Activated CD8-positive, alpha-beta memory T cell treated with anti-CD3 and anti-CD28 coated beads, Interleukin-2, amount 50 U/mL, for 24 hours (primary cell): Measurements from ENCODE around the gene GALNT5.
"Not testable (repeated sequence)": the region's sequence is repeated elsewhere in the genome, so short reads cannot be mapped to it uniquely, and the experiment has no call there.

Experiments used
- DNase-seq: peaks from one replicate; pipeline ENCODE4 v3.0.0-alpha.2; 2020; ENCODE audit errors: extremely low read depth

The GALNT5 gene

DNA sequence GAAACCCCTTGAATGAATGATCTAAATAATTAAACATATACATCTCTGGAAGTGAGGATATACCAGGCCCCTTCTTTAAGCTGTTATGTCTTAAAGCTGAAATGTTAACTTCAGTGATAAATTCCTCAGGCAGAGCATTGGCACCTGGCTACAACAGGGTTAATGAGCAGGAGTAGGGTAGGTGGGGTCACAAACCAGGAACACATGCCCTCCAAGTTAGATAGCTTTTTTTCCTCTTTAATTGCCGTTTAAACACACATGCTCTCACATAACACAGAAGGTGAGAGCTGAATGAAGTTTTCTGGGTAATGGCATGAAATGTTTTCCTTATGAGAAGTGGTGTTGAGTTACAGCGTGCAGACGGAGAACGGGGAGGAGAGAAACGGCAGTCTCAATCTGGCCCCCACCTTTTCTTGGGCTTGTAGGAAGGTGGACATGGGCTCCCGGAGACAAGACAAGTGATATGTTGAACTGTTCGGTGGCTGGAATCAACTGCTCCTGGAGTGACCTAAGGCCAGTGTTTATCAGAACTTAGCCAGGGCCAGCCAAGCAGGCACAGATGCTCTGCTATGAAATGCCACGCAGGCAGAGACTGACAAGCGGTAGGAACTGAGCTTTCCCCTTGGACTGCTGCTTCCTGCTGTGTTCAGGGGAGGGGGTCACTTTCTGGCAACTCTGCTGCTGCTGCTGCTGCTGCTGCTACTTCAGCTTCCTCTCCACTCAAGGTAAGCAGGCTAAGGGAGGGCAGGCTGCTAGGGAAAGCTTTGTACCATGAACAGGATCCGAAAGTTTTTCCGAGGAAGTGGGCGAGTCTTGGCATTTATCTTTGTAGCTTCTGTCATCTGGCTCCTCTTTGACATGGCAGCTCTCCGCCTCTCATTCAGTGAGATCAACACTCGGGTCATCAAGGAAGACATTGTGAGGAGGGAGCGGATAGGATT is at the start of gene GALNT5:
Gene GALNT5 (plus strand): TSS at position 394 of the 941 bp plus-strand sequence. CDS start 378 bp downstream, at position 772.
- DNase-seq, result no peak

- DNase-seq, result no peak
Observed at GRCh38 chr2:157216286-157216965, 41.1 kb upstream of the GALNT5 start.

- DNase-seq, result no peak
Observed at GRCh38 chr2:157217409-157217808, 40.1 kb upstream of the GALNT5 start.

DNA sequence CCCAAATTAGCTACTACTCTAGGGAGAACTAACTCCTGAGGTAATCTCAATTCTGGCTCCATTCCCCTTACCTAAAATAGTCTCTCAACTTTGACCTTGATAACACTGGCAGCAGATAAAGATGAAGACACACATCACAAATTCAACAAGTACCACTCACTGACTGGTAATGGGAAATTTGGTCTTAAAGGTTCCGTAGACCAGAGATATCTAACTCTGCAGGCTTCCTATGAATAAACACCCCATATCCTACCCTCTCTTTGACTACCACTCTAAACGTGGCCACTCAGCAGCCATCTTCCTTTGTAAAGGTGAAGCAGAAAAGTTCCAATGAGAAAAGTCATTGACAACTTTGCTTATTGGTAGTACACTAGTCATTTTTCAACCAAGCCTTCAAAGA is 38.6 kb upstream of the GALNT5 start:
- no peak for DNase-seq

GRCh38 chr2:157220502-157220901 is 37.0 kb upstream of the GALNT5 start:
- DNase-seq, result no peak

DNA sequence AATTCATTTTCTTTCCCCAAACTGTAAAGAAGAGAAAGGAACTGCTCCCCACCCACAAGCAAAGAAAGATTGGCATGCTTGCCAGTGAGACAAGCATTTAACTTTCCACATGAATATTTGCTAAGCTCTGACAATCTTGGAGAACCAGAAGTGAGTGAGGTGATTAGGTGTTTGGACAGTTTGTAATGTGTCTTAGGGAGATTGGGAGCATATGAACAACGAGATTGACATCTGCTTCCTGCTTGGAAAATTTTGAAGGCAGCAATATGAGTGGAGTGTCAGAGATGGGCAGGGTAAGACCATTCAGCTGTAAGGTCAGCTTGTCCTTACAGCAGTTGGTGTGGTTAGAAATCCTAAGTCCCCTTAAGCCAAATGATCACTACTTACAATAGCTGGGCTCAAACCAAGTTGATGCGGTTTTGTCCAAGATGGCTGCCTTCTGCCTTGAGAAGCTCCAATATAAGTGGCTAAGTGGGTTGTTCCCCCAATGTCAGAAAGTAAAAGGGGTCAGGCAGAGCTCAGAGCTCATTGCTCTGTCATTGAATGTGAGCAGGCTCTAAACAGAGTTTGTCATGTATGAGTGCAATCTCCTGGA is 36.0 kb upstream of the GALNT5 start:
- DNase-seq, result no peak

DNA sequence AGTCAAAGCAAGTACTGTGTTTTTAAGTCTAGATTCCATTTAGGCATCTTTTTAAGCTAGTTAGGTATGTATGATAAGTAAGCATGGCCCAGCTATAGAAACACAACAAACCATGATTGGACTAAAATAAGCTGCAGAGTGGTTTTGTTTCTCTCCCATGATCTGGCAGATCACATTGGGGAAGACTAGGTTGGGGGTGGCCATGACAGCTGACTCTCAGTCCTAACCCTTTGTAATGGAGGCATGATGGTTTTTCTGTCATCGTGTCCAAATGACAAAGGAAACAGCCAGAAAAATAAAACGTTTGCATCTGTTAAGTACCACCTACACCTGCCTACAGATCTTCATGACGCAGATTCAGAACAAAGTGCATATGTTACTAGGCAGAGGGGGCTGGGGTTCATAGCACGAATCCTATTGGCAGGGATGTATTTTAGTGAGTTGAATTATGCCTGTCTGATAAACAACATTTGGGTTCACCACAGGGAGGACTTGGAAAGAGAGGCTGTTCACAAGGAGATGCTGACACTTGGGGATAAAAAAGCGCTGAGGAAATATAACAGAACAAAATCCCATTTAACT is 33.8 kb upstream of the GALNT5 start:
- no peak for DNase-seq

DNA sequence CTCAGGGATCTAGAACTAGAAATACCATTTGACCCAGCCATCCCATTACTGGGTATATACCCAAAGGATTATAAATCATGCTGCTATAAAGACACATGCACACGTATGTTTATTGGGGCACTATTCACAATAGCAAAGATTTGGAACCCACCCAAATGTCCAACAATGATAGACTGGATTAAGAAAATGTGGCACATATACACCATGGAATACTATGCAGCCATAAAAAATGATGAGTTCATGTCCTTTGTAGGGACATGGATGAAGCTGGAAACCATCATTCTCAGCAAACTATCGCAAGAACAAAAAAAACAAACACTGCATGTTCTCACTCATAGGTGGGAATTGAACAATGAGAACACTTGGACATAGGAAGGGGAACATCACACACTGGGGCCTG is 33.1 kb upstream of the GALNT5 start:
- not testable (repeated sequence) for DNase-seq

DNA sequence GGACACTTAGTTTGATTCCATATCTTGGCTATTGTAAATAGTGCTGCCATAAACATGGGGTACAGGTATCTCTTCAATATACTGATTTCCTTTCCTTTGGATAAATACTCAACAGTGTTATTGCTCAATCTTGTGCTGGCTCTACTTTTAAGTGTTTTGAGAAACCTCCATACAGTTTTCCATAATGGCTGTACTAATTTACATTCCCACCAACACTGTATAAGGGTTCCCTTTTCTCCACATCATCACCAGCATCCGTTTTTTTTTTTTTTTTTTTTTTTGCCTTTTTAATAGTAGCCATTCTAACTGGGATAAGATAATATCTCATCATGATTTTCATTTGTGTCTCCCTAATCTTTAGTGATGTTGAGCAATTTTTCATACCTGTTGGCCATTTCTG is 29.9 kb upstream of the GALNT5 start:
- no peak for DNase-seq

- DNase-seq, result no peak
Observed at GRCh38 chr2:157228946-157229345, 28.6 kb upstream of the GALNT5 start.

- no peak for DNase-seq
Observed at GRCh38 chr2:157229572-157229971, 27.9 kb upstream of the GALNT5 start.

DNA sequence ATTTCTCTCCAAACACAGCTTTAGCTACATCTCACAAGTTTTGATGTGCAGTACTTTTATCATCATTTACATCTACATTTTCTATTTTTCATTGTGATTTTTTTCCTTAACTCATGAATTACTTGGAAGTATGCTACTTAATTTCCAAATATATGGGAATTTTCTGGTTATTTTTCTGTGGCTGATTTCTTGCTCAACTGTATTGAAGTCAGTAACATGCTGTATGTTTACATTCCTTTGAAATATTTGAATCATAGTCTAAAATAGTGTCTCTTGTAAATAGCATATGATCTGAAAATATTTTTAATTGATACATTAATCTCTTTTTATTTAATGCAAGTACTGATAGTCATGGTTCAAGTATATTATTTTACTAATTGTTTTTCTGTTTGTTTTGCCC is 26.0 kb upstream of the GALNT5 start:
- DNase-seq, result no peak

- DNase-seq, result no peak
Observed at GRCh38 chr2:157233506-157233905, 24.0 kb upstream of the GALNT5 start.

GRCh38 chr2:157236404-157236803 is 21.1 kb upstream of the GALNT5 start:
- no peak for DNase-seq

DNA sequence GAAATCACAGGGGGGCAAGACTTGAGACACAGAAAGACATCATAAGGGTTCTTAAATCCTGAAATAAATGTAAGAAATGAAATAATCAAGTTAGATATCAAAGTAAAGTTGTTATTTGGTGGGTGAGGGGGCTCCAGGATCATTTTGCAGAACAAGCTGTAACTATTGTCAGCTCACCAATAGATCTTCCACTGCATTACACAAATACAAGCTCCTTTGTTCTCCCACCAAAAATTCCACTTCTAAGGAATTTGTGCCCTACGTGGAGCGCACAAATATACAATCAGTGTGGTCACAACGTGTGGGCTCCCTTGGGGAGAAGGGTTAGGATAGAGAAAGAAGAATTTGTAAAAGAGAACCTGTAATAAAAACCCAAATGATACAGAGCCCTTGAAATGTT is 19.2 kb upstream of the GALNT5 start:
- DNase-seq, result no peak

GRCh38 chr2:157244691-157245090 is 12.8 kb upstream of the GALNT5 start:
- DNase-seq, result no peak

- no peak for DNase-seq
Observed at GRCh38 chr2:157245144-157245840, 12.2 kb upstream of the GALNT5 start.

DNA sequence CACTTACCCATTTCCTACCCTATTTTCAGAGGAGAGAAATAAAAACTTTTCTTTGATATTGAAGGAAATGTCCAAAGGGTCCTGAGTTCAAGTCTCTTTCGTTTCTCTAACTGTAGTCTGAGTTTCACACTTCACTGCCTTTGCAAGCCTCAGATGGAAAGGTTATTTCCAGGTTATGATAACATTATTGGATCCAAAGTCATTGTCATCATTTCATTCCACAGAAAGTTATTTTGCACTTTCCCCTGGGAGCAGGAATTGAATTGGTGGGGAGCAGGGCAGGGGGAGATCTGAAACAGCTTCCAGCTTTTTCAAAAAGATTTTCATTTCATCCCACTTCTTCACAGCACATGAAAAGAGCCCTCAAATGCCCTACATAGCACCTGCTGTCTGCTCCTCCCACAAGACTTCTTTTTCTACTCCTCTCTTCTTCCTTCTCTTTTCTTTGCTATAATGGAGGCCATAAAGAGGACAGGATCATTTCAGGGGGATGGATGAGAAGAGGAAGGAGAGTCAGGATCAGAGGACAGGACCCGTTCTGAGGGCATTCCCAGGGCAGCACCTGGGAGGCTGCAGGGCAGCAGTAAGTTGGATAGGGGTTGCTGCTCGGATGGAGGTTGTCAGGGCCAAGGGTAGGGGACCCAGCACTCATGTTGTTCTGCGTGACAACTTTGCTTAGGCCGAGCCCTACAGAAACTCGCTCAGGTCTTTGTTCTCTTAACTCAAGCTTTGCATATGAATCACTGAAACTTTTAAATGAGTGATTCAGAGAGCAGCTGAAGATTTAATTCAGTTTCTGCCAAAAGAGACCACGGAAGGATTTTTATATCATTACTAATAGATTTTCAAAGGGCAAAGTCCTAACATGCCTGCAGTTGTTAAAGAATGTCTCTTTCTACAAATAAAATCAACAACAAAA is 11.4 kb upstream of the GALNT5 start:
- DNase-seq, result no peak

- DNase-seq, result no peak
Observed at GRCh38 chr2:157246765-157247407, 10.6 kb upstream of the GALNT5 start.

- no peak for DNase-seq
Observed at GRCh38 chr2:157250836-157251235, 6.7 kb upstream of the GALNT5 start.
